SIG-M5 treated with dmso at 0.1 percent for 504 hours (cell line): ENCODE measurements around the gene TNFRSF13B.
"Not testable (repeated sequence)": the region's sequence is repeated elsewhere in the genome, so short reads cannot be mapped to it uniquely, and the experiment has no call there.

ENCODE experiments used
- DNase-seq: peaks from one replicate; lab custom pipeline; 2025; ENCODE audit not compliant: unreplicated experiment; lab: John Stamatoyannopoulos, UW

The TNFRSF13B gene

GRCh38 chr17:16927641-16928321, 44.1 kb downstream of the TNFRSF13B start:
- DNase-seq, result no peak

GRCh38 chr17:16926571-16927451, 45.1 kb downstream of the TNFRSF13B start:
- DNase-seq, result no peak

- no peak for DNase-seq
Observed at GRCh38 chr17:16926061-16926511, 45.8 kb downstream of the TNFRSF13B start.

GRCh38 chr17:16925461-16926060, 46.4 kb downstream of the TNFRSF13B start:
- DNase-seq, result no peak

- no peak for DNase-seq
Observed at GRCh38 chr17:16924696-16925440, 47.0 kb downstream of the TNFRSF13B start.

- DNase-seq, result no peak
Observed at GRCh38 chr17:16923904-16924695, 47.8 kb downstream of the TNFRSF13B start.

- no peak for DNase-seq
Observed at GRCh38 chr17:16923097-16923903, 48.6 kb downstream of the TNFRSF13B start.

GRCh38 chr17:16922386-16923096, 49.4 kb downstream of the TNFRSF13B start:
- no peak for DNase-seq

- not testable (repeated sequence) for DNase-seq
Observed at GRCh38 chr17:16921451-16921850, 50.5 kb downstream of the TNFRSF13B start.

- no peak for DNase-seq
Observed at GRCh38 chr17:16920628-16921020, 51.3 kb downstream of the TNFRSF13B start.

- DNase-seq, result no peak
Observed at GRCh38 chr17:16919663-16920627, 52.0 kb downstream of the TNFRSF13B start.

GRCh38 chr17:16918443-16918842, 53.5 kb downstream of the TNFRSF13B start:
- no peak for DNase-seq

- no peak for DNase-seq
Observed at GRCh38 chr17:16917671-16918394, 54.1 kb downstream of the TNFRSF13B start.

GRCh38 chr17:16916557-16916920, 55.4 kb downstream of the TNFRSF13B start:
- no peak for DNase-seq

- DNase-seq, result peak; percentile 24
Observed at GRCh38 chr17:16915752-16916556, 56.0 kb downstream of the TNFRSF13B start.

- no peak for DNase-seq
Observed at GRCh38 chr17:16913463-16913862, 58.5 kb downstream of the TNFRSF13B start.
